Panc1 (cell line): Measurements from ENCODE around the gene MOK. TPM values are rescaled to one million over a fixed set of nuclear protein-coding genes. Genes with fewer than 3 reads are reported as not detected.

ENCODE experiments used
- ATAC-seq: fragments of 200-7000 bp; cut with Tn5 transposase; 2 replicates; pipeline ENCODE4 v1.9.1; 2020; ENCODE audit warnings: mild to moderate bottlenecking, moderate library complexity
- BruUV-seq: library from RNA; stranded (reverse); fragments of 400-500 nt; replicated peaks from 2 replicates; lab custom pipeline; 2021; lab: Mats Ljungman, UMichigan
- CTCF ChIA-PET: fragments of 300-600 bp; sonication (Branson Sonifier 250); formaldehyde crosslinking; loops from one replicate; lab custom pipeline; 2022; ENCODE audit warnings: antibody characterized with exemption; lab: Charles Lee
- POLR2A ChIA-PET: fragments of 300-600 bp; sonication (Branson Sonifier 250); formaldehyde crosslinking; loops from one replicate; lab custom pipeline; 2022; ENCODE audit warnings: antibody characterized with exemption; lab: Charles Lee
- DNase-seq: peaks from one replicate; pipeline ENCODE4 v3.0.0-alpha.2; 2010; ENCODE audit warnings: low read depth, low spot score
- H3K27ac ChIP-seq: 2 replicates; pipeline ENCODE4 v1.5.1; 2011; ENCODE audit warnings: mild to moderate bottlenecking, low read length, inconsistent platforms
- H3K27me3 ChIP-seq: fragments of 200-500 bp; sonication (Bioruptor generic); 2 replicates; pipeline ENCODE4 v1.6.0; 2014; ENCODE audit warnings: low read length, inconsistent platforms; ENCODE audit not compliant: control insufficient read depth, insufficient read depth
- H3K36me3 ChIP-seq: fragments of 200-500 bp; sonication (Bioruptor generic); 2 replicates; pipeline ENCODE4 v1.5.1; 2014; ENCODE audit warnings: inconsistent platforms, mild to moderate bottlenecking, low read length, moderate library complexity; ENCODE audit not compliant: control insufficient read depth, insufficient read depth
- H3K4me1 ChIP-seq: 2 replicates; pipeline ENCODE4 v1.5.1; 2011; ENCODE audit warnings: inconsistent platforms, mild to moderate bottlenecking, low read length, moderate library complexity; ENCODE audit not compliant: control insufficient read depth, insufficient read depth
- H3K4me3 ChIP-seq, 2 experiments: 2 replicates each; pipeline ENCODE4 v1.5.1; 2011 to 2012; ENCODE audit warnings: low read depth in 2 of 2, low read length in 2 of 2, mild to moderate bottlenecking in 2 of 2, inconsistent platforms in 1 of 2, moderate library complexity in 1 of 2
- H3K9me3 ChIP-seq: fragments of 200-500 bp; sonication (Bioruptor generic); 2 replicates; pipeline ENCODE4 v1.5.1; 2014; ENCODE audit warnings: low read depth, mild to moderate bottlenecking, inconsistent platforms, low read length, moderate library complexity; ENCODE audit not compliant: control insufficient read depth, insufficient read depth
- CTCF ChIP-seq: fragments of 450-650 bp; IDR thresholded peaks from 2 replicates; pipeline ENCODE4 v1.5.1; 2017; ENCODE audit warnings: mild to moderate bottlenecking
- POLR2AphosphoS5 ChIP-seq: IDR thresholded peaks from 2 replicates; pipeline ENCODE4 v1.6.1; 2012; ENCODE audit warnings: mild to moderate bottlenecking, low read depth, low read length, moderate library complexity
- SIN3A ChIP-seq: IDR thresholded peaks from 2 replicates; pipeline ENCODE4 v1.6.1; 2012; ENCODE audit warnings: low read depth, mild to moderate bottlenecking, low read length, moderate library complexity, borderline replicate concordance; ENCODE audit not compliant: insufficient read depth
- TCF7L2 ChIP-seq: IDR thresholded peaks from 2 replicates; pipeline ENCODE4 v1.6.1; 2011; ENCODE audit warnings: mild to moderate bottlenecking, low read depth, low read length, inconsistent platforms
- in situ Hi-C: cut with HindIII; loops from 2 replicates; pipeline ENCODE4 v1.10.0; 2016; ENCODE audit warnings: low sequenced_read_pairs, low pct_unique_long_range_greater_than_20kb
- intact Hi-C: fragments of 100-400 bp; cut with micrococcal nuclease; formaldehyde crosslinking; loops from one replicate; pipeline ENCODE4 v1.10.0; 2022; ENCODE audit not compliant: unreplicated experiment
- total RNA-seq: library from RNA; stranded (reverse); gene quantifications from one replicate; pipeline ENCODE4 v1.2.1, GENCODE V29; 2021; ENCODE audit not compliant: unreplicated experiment
- TF ChIP-seq, protein P1 (sequence below), 2 experiments: IDR thresholded peaks; 2 replicates each; pipeline ENCODE4 v1.6.1; 2011 to 2012; ENCODE audit warnings: low read depth in 2 of 2, control low read depth in 1 of 2, low read length in 1 of 2, mild to moderate bottlenecking in 1 of 2, moderate library complexity in 1 of 2; ENCODE audit not compliant: insufficient read depth in 1 of 2

Gene MOK
- total RNA-seq, 1 experiment from 2014 or later, result 9.8 TPM

DNA sequence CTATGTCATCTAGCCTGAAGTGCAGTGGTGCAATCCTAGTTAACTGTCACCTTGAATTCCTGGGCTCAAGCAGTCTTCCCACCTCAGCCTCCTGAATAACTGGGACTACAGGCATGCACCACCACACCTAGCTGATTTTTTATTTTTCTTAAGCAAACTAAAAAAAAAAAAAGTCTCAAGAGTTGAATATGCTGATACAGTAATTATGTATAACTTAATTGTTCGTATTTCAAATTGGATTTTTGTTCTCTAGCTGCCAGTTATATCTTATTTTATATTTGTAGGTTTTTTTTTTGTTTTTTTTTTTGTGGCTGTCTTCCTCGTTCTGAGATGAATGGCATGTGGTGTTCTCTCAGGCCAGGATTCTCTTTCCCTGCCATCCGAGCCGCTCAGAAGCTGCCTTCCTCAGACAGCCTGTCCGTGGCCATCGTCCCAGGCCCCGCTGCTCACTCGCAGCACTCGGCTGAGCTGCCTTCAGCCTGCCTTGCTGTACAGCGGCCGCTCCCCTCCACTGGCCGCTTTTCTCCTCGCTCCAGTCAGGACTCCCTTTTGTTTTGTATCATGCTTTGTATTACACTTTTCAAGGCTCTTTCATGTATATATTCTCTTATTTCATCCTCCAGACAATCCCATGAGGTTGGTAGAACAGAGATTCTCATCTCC lies 112.0 kb downstream of the MOK start:
- ATAC-seq (no peak), DNase-seq (no peak)
- in situ Hi-C loops (no loop called here), intact Hi-C loops (no loop called here)
- no peaks in the 10 kb centered on the region for H3K27me3 ChIP-seq
- H3K36me3 ChIP-seq, result 0 out of 2 replicates have a peak, but pooled peaks cover 2% of the 10 kb centered on the region
- ChIA-PET CTCF (no interaction called here), POLR2A (no interaction called here)
- no peak overlapping the region for H3K4me3 ChIP-seq
- no TSS peak for BruUV-seq
- no peaks in the 10 kb centered on the region for H3K4me1 ChIP-seq
- H3K27ac ChIP-seq, result no peak overlapping the region
- TF ChIP-seq, protein P1, sequence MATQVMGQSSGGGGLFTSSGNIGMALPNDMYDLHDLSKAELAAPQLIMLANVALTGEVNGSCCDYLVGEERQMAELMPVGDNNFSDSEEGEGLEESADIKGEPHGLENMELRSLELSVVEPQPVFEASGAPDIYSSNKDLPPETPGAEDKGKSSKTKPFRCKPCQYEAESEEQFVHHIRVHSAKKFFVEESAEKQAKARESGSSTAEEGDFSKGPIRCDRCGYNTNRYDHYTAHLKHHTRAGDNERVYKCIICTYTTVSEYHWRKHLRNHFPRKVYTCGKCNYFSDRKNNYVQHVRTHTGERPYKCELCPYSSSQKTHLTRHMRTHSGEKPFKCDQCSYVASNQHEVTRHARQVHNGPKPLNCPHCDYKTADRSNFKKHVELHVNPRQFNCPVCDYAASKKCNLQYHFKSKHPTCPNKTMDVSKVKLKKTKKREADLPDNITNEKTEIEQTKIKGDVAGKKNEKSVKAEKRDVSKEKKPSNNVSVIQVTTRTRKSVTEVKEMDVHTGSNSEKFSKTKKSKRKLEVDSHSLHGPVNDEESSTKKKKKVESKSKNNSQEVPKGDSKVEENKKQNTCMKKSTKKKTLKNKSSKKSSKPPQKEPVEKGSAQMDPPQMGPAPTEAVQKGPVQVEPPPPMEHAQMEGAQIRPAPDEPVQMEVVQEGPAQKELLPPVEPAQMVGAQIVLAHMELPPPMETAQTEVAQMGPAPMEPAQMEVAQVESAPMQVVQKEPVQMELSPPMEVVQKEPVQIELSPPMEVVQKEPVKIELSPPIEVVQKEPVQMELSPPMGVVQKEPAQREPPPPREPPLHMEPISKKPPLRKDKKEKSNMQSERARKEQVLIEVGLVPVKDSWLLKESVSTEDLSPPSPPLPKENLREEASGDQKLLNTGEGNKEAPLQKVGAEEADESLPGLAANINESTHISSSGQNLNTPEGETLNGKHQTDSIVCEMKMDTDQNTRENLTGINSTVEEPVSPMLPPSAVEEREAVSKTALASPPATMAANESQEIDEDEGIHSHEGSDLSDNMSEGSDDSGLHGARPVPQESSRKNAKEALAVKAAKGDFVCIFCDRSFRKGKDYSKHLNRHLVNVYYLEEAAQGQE (IDR thresholded peaks at IDR 0.05; ENCODE audit: insufficient read depth in 1 of 2, low read depth in 2 of 2, low read length in 1 of 2), result no peak
- H3K9me3 ChIP-seq, result no peaks in the 10 kb centered on the region

GRCh38 chr14:102189874-102190273 lies 115.1 kb downstream of the MOK start:
- intact Hi-C loops (no loop called here), in situ Hi-C loops (no loop called here)
- no peak overlapping the region for H3K4me3 ChIP-seq
- no peaks in the 10 kb centered on the region for H3K9me3 ChIP-seq
- TF ChIP-seq, protein P1 (IDR thresholded peaks at IDR 0.05; ENCODE audit: insufficient read depth in 1 of 2, low read depth in 2 of 2, low read length in 1 of 2), result no peak
- TF ChIP-seq CTCF (no peak), POLR2AphosphoS5 (no peak), TCF7L2 (no peak), SIN3A (no peak)
- BruUV-seq, result no TSS peak
- ATAC-seq, result no peak
- peaks cover 10% of the 10 kb centered on the region for H3K4me1 ChIP-seq
- POLR2A ChIA-PET, result no interaction called here
- DNase-seq, result no peak
- CTCF ChIA-PET, result no interaction called here
- no peaks in the 10 kb centered on the region for H3K27me3 ChIP-seq
- H3K36me3 ChIP-seq, result no peaks in the 10 kb centered on the region
- H3K27ac ChIP-seq, result no peak overlapping the region
